ENCODE measurements around the gene GMEB2.
"Not testable (repeated sequence)": the region's sequence is repeated elsewhere in the genome, so short reads cannot be mapped to it uniquely, and the experiment has no call there.

GMEB2 gene

DNA sequence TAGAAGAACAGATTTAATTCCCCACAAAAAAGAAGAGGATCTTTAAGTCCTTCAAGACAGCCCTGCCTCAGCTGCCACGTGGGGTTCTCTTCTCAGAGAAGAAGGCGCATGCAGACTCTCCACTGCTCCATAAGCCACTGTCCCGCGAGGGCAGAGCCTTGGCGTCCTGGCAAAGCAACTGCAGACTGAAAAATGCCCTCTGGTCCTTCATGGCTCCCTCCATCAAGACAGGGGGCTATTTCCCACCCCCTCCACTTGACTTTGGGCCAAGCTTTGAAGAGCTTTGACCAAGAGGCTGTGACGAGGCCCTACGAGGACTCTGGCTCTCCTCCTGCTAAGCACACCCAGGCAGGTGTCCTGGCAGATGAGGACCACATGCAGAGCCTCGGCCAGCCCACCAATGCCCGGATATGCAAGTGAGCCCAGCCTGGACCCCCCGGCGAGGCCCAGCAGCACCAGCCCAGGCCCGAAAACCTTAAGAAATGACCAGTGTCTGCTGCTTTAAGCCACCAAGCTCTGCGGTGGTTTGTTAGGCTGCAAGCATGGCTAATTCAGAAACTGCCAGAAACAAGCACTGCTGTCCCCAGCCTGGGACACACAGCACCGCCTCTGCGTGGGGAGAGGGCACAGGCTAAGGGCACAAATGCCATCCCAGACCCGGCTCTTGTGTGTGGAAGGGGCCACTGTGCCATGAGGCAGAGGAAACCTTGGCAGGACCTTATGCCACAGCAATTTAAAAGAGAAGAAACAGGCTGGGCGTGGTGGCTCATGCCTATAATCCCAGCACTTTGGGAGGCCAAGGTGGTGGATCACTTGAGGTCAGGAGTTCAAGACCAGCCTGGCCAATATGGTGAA, 16.1 kb downstream of the GMEB2 start:
- DNase-seq = no peak

GRCh38 chr20:63606686-63607085, 20.2 kb downstream of the GMEB2 start:
- DNase-seq = no peak

GRCh38 chr20:63602321-63602720, 24.6 kb downstream of the GMEB2 start:
- DNase-seq = no peak

GRCh38 chr20:63601679-63602078, 25.2 kb downstream of the GMEB2 start:
- not testable (repeated sequence) for DNase-seq

DNA sequence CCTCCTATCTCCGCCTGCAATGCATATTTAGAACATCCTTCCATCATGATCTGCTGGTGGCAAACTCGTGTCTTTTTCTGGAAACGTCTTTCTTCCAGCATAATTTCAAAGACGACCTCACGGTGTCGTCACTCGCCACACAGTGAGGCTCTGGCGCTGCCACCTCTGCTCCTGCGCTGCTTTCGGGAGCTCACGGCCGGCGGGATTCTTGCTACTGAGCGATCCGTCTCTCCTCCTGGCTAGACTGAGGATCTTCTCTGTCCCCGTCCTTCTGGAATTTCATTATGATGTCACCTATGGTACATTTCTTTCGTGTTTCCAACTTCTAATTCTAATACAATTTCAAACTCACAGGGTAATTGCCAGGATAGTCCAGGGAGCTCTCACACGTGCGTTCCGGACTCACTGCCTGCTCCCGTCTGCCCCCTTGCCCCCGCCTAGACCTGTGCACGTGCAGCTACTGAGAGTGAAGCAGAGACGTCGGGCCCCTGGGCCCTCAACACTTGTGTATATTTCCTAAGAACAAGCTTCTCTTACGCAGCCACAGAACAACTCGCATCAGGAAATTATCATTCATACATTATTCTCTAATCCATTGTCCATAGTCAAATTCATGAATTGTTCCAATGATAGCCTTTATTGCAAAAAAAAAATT, 27.4 kb downstream of the GMEB2 start:
- DNase-seq = no peak

- no peak for DNase-seq
These were observed 28.2 kb downstream of the GMEB2 start for GRCh38 chr20:63598479-63599395.

- DNase-seq = no peak
These were observed 29.0 kb downstream of the GMEB2 start for GRCh38 chr20:63597651-63598478.

- DNase-seq = no peak
These were observed 30.5 kb downstream of the GMEB2 start for GRCh38 chr20:63596423-63596822.

DNA sequence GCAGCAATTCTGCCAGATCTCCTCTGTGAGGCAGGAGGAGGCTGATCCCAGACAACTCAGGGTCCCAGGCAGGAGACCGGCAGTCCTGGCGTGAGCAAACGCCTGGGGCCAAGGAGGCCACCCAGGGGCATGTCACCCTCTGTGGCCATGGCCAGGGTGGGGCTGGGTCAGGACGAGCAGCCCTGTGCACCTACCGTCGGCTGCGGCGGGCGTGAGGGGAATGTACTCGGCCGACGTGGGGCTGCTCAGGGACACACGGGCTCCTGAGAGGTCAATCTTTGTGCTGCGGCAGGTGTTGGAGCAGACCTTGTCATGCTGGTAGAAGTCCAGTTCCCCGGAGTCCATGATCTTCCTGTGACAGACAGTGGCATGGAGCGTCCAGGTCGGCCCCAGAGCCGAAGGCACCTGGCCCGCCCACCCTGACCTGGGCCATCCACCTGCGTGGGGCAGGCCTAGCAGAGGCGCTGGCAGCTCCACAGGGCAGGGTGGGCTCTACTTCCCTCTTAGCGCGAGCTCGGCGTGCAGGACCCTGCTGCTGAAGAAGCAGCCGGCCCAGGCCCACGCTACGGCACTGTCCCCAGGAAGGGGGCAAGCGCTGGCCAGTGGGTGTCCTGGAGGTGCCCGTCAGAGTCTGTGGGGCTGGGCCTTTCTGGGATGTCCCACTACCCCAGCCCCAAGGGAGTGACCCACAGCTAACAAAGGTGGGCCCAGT, 31.3 kb downstream of the GMEB2 start:
- DNase-seq = no peak

- no peak for DNase-seq
These were observed 32.8 kb downstream of the GMEB2 start for GRCh38 chr20:63594043-63594561.

DNA sequence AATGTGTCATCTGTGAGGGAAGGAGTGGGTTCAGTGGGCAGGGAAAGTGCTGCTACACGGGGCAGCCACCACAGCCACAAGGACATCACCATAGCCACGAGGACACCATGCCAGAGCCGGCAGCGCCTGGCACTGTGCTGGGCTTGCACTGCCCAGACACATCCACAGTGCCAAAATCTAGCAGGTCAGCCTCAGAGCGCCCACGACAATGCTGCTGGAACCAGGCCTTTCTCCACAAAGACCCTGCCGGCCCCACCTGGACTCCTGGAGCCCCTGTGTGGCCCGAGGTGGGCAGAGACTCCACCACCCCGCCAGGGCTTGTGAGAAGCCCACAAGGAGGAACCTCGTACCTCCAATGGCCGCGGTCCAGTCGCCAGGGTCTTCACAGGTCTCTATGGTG, 34.2 kb downstream of the GMEB2 start:
- DNase-seq = no peak

DNA sequence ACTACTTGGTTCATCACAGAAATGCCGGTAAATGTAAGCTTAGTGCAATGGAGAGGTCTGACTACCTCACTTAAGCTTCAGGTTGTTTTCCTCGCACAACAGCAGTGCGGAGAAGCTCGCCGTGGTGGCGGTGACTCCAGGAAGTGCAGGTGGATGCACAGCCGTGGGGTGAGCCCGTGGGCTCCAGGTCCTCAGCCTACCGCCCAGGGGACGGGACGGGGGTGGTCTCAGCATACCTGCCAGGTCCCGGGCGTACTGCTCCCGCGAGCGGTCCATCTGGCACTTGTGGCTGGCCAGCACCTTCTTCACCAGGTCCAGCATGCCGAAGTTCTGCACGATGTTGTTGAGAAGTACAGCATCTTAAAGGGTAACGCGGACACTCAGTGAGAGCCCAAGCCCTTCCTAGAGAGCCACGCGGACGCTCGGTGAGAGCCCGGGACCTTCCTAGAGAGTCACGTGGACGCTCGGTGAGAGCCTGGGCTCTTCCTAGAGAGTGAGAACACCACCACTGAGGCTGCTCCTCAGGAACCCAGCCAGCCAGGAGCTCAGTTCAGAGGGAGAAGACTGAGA, 35.0 kb downstream of the GMEB2 start:
- DNase-seq = no peak

- DNase-seq = no peak
These were observed 35.8 kb downstream of the GMEB2 start for GRCh38 chr20:63591147-63591533.

DNA sequence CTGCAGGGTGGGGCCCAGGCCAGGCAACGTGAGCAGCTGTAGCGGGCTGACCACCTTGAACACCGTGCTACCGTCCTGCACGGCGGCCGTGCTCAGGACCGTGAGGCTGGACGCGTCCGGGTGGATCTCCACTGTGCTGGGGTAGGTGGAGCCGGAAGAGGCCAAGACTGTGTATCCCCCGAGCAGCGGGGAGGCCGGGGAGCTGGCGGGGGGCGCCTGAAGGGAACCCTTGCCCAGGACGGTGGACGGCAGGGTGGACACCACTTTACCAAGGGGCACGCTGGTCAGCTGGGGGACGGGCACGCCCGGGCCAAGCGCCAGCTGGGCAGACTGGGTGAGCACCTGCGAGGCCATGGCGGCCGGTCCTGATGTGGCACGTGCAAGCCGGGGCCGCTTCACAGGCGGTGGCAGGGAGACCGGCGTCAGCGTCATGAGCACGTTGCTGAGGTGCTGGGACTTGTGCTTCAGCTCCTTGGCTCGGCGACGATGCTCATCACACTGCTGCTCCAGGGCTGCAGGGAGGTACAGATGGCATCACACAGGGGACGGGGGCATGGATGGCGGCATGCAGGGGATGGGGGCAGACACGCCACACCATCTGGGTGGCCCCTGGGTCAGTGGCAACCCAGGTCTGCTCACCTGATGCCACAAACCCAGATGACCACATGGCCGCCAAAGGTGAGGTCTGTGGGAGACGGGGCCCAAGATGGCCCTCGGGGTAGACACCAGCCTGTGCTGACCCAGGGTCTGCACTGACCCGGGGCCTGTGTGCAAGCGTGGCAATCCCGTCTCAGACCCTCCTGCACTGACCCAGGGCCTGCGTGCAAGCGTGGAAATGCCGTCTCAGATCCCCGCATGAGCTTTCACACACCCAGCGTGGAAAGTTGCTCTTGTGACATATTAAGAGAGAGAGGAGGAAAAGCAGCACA, 36.4 kb downstream of the GMEB2 start:
- DNase-seq = no peak

- DNase-seq = no peak
These were observed 37.4 kb downstream of the GMEB2 start for GRCh38 chr20:63589261-63590217.

DNA sequence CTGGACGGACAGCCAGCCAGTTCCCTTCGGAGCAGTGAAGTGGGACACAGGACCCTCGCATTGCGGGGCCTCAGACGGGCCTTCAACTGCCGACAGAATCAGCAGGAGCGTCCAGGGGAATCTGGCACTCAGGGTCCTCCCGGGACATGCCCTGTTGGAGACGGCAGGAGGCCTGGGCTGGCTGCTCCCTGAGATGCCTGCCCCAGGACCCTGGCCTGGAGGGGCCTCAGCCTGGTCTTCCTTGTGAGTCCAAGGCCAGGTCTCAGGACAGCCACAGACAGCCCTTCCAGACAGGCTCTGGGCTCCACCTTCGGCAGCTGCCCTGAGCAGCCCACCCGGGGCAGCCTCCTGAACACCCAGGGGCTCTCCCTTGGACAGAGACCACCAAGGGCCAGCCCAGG, 38.3 kb downstream of the GMEB2 start:
- DNase-seq = no peak

GRCh38 chr20:63587776-63588591, 38.9 kb downstream of the GMEB2 start:
- no peak for DNase-seq

GRCh38 chr20:63587256-63587655, 39.6 kb downstream of the GMEB2 start:
- no peak for DNase-seq

Measured in stimulated activated CD4-positive, alpha-beta T cell treated with anti-CD3 and anti-CD28 coated beads, Interleukin-15, amount 100 ng/mL, for 24 hours (primary cell).